B cell (primary cell): ENCODE data around the gene SLC25A26. TPM values are rescaled to one million over a fixed set of nuclear protein-coding genes. Genes with fewer than 3 reads are reported as not detected.

Experiments used
- ATAC-seq: fragments of 200-7000 bp; cut with Tn5 transposase; one replicate; pipeline ENCODE4 v1.10.0; 2021; ENCODE audit warnings: low read depth, mild to moderate bottlenecking, moderate number of reproducible peaks, moderate library complexity
- CTCF ChIA-PET: fragments of 350-600 bp; sonication (Branson Sonifier 250); formaldehyde crosslinking; loops from one replicate; lab custom pipeline; 2021; ENCODE audit warnings: antibody characterized with exemption, inconsistent platforms; lab: Charles Lee
- POLR2A ChIA-PET: fragments of 350-600 bp; sonication (Branson Sonifier 250); formaldehyde crosslinking; loops from one replicate; lab custom pipeline; 2021; ENCODE audit warnings: antibody characterized with exemption; lab: Charles Lee
- DNase-seq: peaks from one replicate; pipeline ENCODE4 v3.0.0; 2013
- H2AFZ ChIP-seq: 2 replicates; pipeline ENCODE4 v1.6.1; 2012; ENCODE audit warnings: mild to moderate bottlenecking, low read depth, low read length; ENCODE audit not compliant: insufficient read depth, poor library complexity, severe bottlenecking
- H3K27ac ChIP-seq, 2 donors: 1 replicate in 1 of 2; 2 replicates in 1 of 2; pipeline ENCODE4 v1.5.1; 2012 to 2013; ENCODE audit warnings: low read length in 2 of 2, mild to moderate bottlenecking in 2 of 2, moderate library complexity in 1 of 2
- H3K27me3 ChIP-seq, 4 experiments: fragments of 200-600 bp in 1 of 4; sonication (generic) in 1 of 4; replicated peaks in 1 of 4; 1 replicate in 2 of 4; 2 replicates in 2 of 4; pipeline versions ENCODE4 v1.6.1 to v1.7.0; 2013 to 2016; ENCODE audit warnings: low read length in 3 of 4, mild to moderate bottlenecking in 2 of 4, mixed read lengths in 1 of 4, moderate library complexity in 1 of 4; ENCODE audit not compliant: insufficient read depth in 4 of 4, control insufficient read depth in 3 of 4; ENCODE audit errors: control extremely low read depth in 1 of 4
- H3K36me3 ChIP-seq, 2 experiments: replicated peaks in 1 of 2; 1 replicate in 1 of 2; 2 replicates in 1 of 2; pipeline versions ENCODE4 v1.6.1 to v1.7.1; 2013; ENCODE audit warnings: low read length in 1 of 2; ENCODE audit not compliant: insufficient read depth in 2 of 2, control insufficient read depth in 1 of 2; ENCODE audit errors: control extremely low read depth in 1 of 2, extremely low read depth in 1 of 2
- H3K4me1 ChIP-seq, 2 donors: fragments of 200-600 bp in 1 of 2; sonication (generic) in 1 of 2; 1 replicate in 1 of 2; 2 replicates in 1 of 2; pipeline versions ENCODE4 v1.5.1 to v1.6.1; 2013 to 2017; ENCODE audit warnings: low read length in 2 of 2; ENCODE audit not compliant: control insufficient read depth in 2 of 2, insufficient read depth in 2 of 2
- H3K4me2 ChIP-seq: replicated peaks from 2 replicates; pipeline ENCODE3; 2012; ENCODE audit warnings: mild to moderate bottlenecking, low read depth, low read length; ENCODE audit not compliant: poor library complexity, severe bottlenecking
- H3K4me3 ChIP-seq, 5 experiments: fragments of 200-600 bp in 1 of 5; sonication (generic) in 1 of 5; 1 replicate in 3 of 5; 2 replicates in 2 of 5; pipeline versions ENCODE4 v1.5.1 to v1.7.0; 2011 to 2016; ENCODE audit warnings: low read length in 4 of 5, mild to moderate bottlenecking in 4 of 5, low read depth in 2 of 5, control low read depth in 1 of 5, moderate library complexity in 1 of 5; ENCODE audit not compliant: insufficient read depth in 1 of 5; ENCODE audit errors: control extremely low read depth in 1 of 5, extremely low read depth in 1 of 5
- H3K79me2 ChIP-seq: fragments of 200-600 bp; sonication (generic); one replicate; pipeline ENCODE4 v1.6.0; 2016; ENCODE audit warnings: low read length; ENCODE audit not compliant: control insufficient read depth, insufficient read depth
- H3K9ac ChIP-seq: fragments of 200-600 bp; sonication (generic); 2 replicates; pipeline ENCODE4 v1.6.1; 2017; ENCODE audit warnings: mild to moderate bottlenecking, low read length, moderate library complexity
- H3K9me3 ChIP-seq, 3 donors: one replicate each; pipeline versions ENCODE4 v1.6.1 to v1.7.1; 2013; ENCODE audit warnings: low read length in 2 of 3; ENCODE audit not compliant: control insufficient read depth in 2 of 3, insufficient read depth in 1 of 3; ENCODE audit errors: control extremely low read depth in 1 of 3
- H4K20me1 ChIP-seq: 2 replicates; pipeline ENCODE4 v1.6.0; 2012; ENCODE audit warnings: mild to moderate bottlenecking, low read length; ENCODE audit not compliant: insufficient read depth, control insufficient read depth, poor library complexity, severe bottlenecking
- H3K27ac Mint-ChIP-seq: one replicate; pipeline ENCODE4 v1.8.0; 2021; ENCODE audit warnings: mixed read lengths
- H3K27me3 Mint-ChIP-seq: one replicate; pipeline ENCODE4 v1.8.0; 2021; ENCODE audit warnings: mixed read lengths
- H3K4me1 Mint-ChIP-seq: one replicate; pipeline ENCODE4 v1.8.0; 2021; ENCODE audit warnings: mixed read lengths
- H3K4me3 Mint-ChIP-seq: one replicate; pipeline ENCODE4 v1.8.0; 2021; ENCODE audit warnings: mixed read lengths
- H3K9me3 Mint-ChIP-seq: one replicate; pipeline ENCODE4 v1.8.0; 2022; ENCODE audit warnings: mixed read lengths; ENCODE audit not compliant: insufficient read depth
- CTCF ChIP-seq: fragments of 200-600 bp; IDR thresholded peaks from one replicate; pipeline ENCODE4 v1.8.0; 2022; ENCODE audit warnings: antibody characterized with exemption, mild to moderate bottlenecking
- EZH2 ChIP-seq: IDR thresholded peaks from 2 replicates; pipeline ENCODE4 v1.6.1; 2012; ENCODE audit warnings: borderline replicate concordance, low read depth, mild to moderate bottlenecking, moderate library complexity, low read length; ENCODE audit not compliant: insufficient read depth, poor library complexity, severe bottlenecking
- WGBS: methylation state at CpG from one replicate; pipeline ENCODE4 v1.1.5; 2013; ENCODE audit warnings: missing lambda C conversion rate; ENCODE audit not compliant: insufficient coverage; 5-methylcytosine and 5-hydroxymethylcytosine counted together
- intact Hi-C: fragments of 100-400 bp; cut with micrococcal nuclease; formaldehyde crosslinking; loops from one replicate; pipeline ENCODE4 v1.10.0; 2022
- polyA plus RNA-seq: library from polyadenylated mRNA; depleted of rRNA; stranded (reverse); fragments of >200 nt; gene quantifications from 2 replicates; pipeline ENCODE4 v1.2.3, GENCODE V29; 2012
- total RNA-seq, 2 donors: library from RNA; stranded (reverse); fragments of 120-200 nt in 1 of 2; gene quantifications; 1 replicate in 1 of 2; 2 replicates in 1 of 2; pipeline versions ENCODE4 v1.2.3 to v1.2.4, GENCODE V29; 2013 to 2022

SLC25A26 gene
- total and polyA plus RNA-seq, 2 donors (not counting 1 experiment from before 2014, with no cell fraction given), result 22.3 to 23.8 TPM

GRCh38 chr3:66276705-66277274 is 56.0 kb downstream of the SLC25A26 start:
- TF ChIP-seq CTCF, result peak; percentile 87
- no peak for TF ChIP-seq EZH2
- ChIA-PET POLR2A (no interaction called here), CTCF (interaction anchor here (0.6 to 5.1 kb wide), 21 partner anchors 9 to 913 kb away, joined by 3 to 80 read pairs (median 4); no protein-coding TSS in a partner anchor)
- ATAC-seq (peak; percentile 45), DNase-seq (peak; percentile 71)
- Mint-ChIP-seq H3K27me3 (no peaks in the 10 kb centered on the region), H3K4me3 (no peak overlapping the region), H3K9me3 (peaks cover 2% of the 10 kb centered on the region), H3K27ac (no peak overlapping the region), H3K4me1 (no peaks in the 10 kb centered on the region)
- H3K36me3 ChIP-seq, result no peaks in the 10 kb centered on the region
- H3K9ac ChIP-seq, result no peak overlapping the region
- H3K4me1 ChIP-seq, result no peaks in the 10 kb centered on the region
- H3K27me3 ChIP-seq, result no peaks in the 10 kb centered on the region
- H3K9me3 ChIP-seq, result no peaks in the 10 kb centered on the region
- no peak overlapping the region for H3K4me2 ChIP-seq
- H2AFZ ChIP-seq, result no peak overlapping the region
- no CpG with 5 or more reads among the region's 3 CpGs for WGBS
- no peaks in the 10 kb centered on the region for H4K20me1 ChIP-seq
- H3K27ac ChIP-seq, result no peak overlapping the region
- H3K79me2 ChIP-seq, result no peaks in the 10 kb centered on the region
- H3K4me3 ChIP-seq, result no peak overlapping the region
- intact Hi-C loops, result loop anchor here (1.0 to 5.0 kb wide), 6 partner anchors 22 to 546 kb away; partner anchors contain the start of gene LRIG1

- Mint-ChIP-seq H3K27ac (no peak overlapping the region), H3K27me3 (no peaks in the 10 kb centered on the region), H3K4me3 (no peak overlapping the region), H3K9me3 (peaks cover 2% of the 10 kb centered on the region), H3K4me1 (no peaks in the 10 kb centered on the region)
- H3K27me3 ChIP-seq, result no peaks in the 10 kb centered on the region
- intact Hi-C loops, result loop anchor here (5.0 kb wide), 1 partner anchor 223 kb away; the partner anchor contains the start of gene LRIG1
- H3K4me2 ChIP-seq, result no peak overlapping the region
- no peak for TF ChIP-seq CTCF
- no peak for TF ChIP-seq EZH2
- H3K9me3 ChIP-seq, result no peaks in the 10 kb centered on the region
- no peaks in the 10 kb centered on the region for H4K20me1 ChIP-seq
- H3K36me3 ChIP-seq, result no peaks in the 10 kb centered on the region
- H2AFZ ChIP-seq, result no peak overlapping the region
- H3K9ac ChIP-seq, result no peak overlapping the region
- 0% methylated on average over 1 of the region's 1 CpG for WGBS
- no peaks in the 10 kb centered on the region for H3K4me1 ChIP-seq
- peaks cover 5% of the 10 kb centered on the region for H3K79me2 ChIP-seq
- no peak for DNase-seq
- H3K4me3 ChIP-seq, result no peak overlapping the region
- ChIA-PET CTCF (interaction anchor here (1.8 to 5.1 kb wide), 5 partner anchors 25 to 543 kb away, joined by 8 to 80 read pairs (median 33); no protein-coding TSS in a partner anchor), POLR2A (no interaction called here)
- no peak overlapping the region for H3K27ac ChIP-seq
- no peak for ATAC-seq
Measured at GRCh38 chr3:66279168-66279567, 58.4 kb downstream of the SLC25A26 start.
